Stimulated activated CD4-positive, alpha-beta T cell treated with anti-CD3 and anti-CD28 coated beads, TNF-alpha, amount 100 ng/mL, for 24 hours (primary cell): ENCODE data around the gene PNLIPRP3.

Experiments
- DNase-seq, 3 experiments: peaks; one replicate each; pipeline ENCODE4 v3.0.0-alpha.2; 2020; ENCODE audit warnings: low read depth in 3 of 3

Gene PNLIPRP3

DNA sequence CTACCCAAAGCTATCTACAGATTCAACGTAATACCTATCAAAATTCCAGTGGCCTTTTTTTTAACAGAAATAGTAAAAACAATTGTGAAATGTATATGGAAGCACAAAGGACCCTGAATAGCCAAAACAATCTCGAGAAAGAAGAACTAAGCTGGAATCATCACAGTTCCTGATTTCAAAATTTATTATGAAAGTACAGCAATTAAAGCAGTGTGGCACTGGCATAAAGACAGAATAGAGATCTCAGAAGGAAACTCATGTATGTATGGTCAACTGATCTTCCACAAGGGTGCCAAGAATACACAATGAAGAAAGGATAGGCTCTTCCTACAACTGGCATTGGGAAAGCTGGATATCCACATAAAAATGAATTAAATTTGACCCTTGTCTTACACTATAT lies 23.2 kb downstream of the PNLIPRP3 start:
- no peak for DNase-seq

DNA sequence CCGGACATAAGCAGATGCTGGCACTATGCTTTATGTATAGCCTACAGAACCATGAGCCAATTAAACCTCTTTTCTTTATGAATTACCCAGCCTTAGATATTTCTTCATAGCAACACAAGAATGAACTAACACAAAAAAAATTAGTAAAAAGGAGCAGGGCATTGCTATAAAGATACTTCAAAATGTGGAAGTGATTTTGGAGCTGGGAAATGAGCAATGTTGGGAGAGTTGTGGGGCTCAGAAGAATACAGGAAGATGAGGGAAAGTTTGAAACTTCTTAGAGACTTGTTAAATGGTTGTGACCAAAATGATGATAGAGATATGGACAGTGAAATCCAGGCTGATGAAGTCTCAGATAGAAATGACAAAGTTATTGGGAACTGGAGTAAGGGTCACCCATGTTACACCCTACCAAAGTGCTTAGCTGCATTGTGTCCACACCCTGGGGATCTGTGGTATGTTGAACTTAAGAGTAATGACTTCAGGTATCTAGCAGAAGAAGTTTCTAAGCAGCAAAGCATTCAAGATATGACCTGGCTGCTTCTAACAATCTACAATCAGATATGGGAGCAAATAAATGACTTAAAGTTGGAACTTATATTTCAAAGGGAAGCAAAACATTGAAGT lies 24.2 kb downstream of the PNLIPRP3 start:
- DNase-seq: no peak

DNA sequence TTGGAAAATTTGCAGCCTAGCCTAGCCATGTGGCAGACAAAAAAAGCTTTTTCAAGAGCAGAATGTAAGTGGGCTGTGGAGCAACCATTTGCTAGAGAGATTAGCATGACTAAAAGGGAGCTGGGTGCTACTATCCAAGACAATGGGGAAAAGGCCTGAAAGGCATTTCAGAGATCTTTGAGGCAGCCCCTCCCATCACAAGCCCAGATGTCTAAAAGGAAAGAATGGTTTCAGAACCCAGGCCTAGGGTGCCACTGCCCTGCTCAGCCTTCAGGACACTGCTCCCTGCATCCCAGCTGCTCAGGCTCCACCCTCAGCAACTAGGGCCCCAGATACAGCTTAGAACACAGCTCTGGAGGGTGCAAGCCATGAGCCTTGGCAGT lies 24.7 kb downstream of the PNLIPRP3 start:
- no peak for DNase-seq

DNA sequence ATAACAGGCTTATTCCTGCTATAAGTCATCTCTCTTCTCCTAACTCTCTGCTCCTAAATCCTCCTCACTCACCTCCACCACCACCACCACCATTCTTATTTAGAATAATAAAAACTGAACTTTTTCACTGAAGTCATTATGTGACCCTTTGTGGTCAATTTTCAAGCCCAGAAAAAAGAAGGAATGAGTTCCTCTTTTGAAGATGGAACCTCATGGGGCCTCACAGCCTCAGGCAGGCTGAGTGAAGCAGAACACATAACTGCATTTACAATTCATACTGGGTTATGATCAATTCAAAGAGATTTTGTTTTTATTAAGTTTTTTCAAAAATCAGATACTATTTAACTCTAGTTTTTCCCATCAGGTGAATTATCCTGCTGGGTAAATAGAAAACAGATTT lies 29.8 kb downstream of the PNLIPRP3 start:
- no peak for DNase-seq

DNA sequence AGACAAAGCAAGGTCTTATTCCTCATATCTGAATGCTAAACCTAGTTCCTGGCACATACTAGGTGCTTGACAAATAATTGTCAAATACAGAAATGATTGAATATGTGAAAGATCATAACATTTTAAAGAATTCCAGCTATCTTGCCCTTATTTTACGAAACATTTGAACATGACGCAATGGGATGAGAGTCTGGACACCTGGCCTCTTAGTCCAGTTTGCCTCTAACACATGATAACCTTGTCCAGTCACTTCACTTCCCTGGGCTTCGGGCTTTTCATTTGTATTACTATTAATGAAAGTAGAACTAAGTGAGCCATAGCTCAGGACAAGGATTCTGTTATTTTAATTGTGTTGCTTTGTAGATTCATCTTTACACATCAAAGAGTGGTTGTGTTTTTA lies 32.6 kb downstream of the PNLIPRP3 start:
- DNase-seq: no peak

DNA sequence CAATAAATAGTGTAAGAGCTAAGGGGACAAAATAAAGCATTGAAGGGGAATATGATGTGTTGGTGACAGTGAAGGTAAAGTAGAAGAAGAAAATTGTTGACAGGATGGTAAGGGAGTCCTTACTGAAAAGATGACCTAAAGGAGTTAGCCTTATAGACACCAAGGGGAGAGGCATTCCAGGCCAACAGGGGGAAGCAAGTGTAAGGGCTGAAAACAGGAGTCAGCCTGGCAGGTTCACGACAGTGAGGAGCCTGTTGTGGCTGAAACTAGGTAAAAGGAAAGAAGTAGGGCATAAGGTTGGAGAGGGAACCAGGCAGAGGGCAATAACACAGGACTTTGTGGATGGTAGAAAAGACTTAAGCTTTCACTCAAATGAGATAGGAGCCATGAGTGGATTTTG lies 34.0 kb downstream of the PNLIPRP3 start:
- no peak for DNase-seq

DNA sequence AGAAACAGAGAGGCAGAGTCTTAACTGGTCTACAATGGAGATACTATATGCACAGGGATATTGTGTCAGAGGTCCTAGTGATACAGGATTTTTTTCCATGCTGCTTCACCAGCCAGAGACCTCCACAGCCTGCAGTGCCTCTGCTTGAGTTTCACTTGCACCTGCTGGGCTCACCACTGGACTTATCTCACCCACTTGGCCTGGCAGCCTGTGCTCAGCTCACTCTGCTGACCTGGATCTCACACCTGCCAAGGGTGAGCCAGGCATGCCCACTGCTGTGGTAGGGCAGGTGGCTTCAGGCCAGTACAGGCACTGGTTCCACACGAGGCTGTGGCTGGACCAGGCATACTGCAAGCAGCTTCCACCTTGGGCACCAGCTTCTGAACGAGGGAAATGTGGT lies 36.6 kb downstream of the PNLIPRP3 start:
- DNase-seq: no peak

DNA sequence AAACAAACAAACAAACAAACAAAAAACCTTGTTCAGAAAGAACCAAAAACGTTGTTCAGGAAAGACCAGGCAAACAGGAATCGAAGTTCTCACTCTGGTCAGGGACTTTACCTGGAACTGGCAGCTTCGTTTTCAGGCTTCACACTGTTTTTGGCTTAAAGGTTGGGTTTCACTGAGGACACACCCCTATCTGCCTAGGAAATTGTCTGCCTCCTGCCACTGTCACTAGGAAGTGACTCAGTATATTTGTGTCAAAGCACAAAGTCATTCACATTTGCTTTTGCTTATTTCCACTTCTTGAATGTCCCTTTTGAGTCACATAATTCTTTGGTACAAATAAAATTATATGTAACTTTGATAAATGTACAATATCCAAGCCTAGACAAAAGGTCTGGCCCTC lies 37.9 kb downstream of the PNLIPRP3 start:
- DNase-seq: no peak

DNA sequence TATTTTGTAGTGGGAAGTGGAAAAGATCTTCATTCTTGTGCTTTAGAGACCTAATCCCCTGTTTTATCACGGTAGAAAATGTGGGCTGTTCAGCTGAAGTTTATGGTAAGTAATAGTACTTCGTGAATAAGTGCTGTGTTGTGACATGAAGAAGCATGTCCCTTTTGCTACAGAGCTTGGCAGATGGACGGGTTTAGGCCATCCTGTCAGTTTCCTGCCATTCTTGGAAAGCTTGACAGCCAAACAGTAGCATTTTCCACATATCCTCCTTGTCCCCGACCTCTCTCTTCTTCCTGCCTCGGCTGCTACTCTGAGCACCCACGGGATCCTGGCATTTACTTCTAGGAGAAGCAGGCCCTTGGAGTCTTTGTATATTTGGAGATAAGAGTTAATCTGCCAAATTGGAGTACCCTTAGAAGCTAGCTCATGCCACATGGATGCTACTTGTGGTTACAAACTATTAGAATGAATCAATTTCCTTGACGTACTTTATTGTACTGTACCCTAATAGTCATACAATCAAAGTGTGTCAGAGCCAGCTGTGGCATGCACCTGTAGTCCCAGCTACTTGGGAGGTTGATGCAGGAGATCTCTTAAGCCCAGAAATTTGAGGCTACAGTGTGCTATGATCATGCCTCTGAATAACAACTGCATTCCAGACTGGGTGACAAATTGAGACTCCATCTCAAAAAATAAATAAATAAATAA lies 39.2 kb downstream of the PNLIPRP3 start:
- no peak for DNase-seq

DNA sequence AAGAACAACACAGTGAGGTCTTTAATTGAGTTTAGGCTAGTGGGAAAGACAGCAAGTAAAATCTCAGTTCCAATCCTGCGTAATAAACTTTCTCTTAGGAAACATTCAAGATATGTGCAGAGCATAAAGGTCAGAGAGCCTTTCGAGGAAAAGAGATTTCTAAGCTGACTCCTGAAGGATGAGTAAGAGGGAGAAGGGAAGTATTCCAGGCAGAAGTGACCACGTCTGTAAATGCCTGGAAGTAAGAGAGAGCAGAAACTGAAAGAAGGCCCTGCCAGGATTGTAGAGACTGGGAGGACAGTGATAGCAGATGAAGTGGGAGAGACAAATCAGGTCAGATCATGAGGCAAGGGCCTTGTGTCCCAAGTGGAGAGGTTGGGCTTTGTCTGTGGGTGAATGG lies 41.8 kb downstream of the PNLIPRP3 start:
- DNase-seq: no peak

DNA sequence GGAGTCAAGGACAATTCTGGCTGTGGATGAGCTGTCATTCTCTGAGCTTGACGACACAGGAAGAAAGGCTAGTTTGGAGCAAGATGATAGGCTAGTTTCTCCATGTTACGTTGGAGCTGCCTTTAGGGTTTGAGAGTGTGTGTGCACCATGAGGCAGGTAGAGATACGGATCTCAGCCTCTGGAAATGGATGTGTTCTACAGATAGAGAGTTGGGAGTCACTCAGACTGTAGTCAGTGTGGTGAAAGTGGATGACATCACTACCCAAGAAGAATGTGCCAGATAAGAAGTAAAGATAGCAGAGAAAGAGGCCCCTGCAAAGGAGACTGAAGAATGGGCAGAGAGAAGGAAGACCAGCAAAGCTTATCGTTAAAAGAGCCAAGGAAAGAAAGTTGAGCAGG lies 42.4 kb downstream of the PNLIPRP3 start:
- DNase-seq: no peak

DNA sequence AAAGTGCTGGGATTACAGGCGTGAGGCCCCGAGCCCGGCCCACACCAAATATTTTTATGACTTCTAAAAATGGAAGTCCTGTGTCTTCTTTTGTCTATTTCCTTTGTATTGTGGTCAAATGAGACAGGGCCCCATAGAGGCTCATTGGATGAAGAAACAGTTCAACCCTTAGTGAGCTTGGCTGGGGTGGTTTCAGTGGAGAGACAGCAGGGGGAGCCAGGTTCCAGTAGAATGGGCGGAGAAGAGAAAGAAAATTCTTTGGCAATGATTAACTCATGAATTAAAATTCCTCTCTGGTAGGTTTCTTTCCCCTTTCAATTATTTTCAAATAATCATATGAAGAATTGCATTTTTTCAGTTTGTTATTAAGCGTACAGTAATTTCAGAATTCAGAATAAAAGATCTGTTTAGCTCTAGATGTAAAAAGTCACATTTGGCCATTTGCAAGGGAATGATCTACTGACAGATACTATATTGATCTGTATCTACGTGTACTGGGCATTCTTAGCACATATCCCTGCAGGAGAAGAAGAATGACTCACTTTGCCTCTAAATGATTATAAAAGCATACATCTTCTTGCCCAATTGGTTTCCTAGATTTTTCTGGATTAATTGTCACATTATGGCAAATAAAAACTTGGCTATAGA lies 43.2 kb downstream of the PNLIPRP3 start:
- no peak for DNase-seq

DNA sequence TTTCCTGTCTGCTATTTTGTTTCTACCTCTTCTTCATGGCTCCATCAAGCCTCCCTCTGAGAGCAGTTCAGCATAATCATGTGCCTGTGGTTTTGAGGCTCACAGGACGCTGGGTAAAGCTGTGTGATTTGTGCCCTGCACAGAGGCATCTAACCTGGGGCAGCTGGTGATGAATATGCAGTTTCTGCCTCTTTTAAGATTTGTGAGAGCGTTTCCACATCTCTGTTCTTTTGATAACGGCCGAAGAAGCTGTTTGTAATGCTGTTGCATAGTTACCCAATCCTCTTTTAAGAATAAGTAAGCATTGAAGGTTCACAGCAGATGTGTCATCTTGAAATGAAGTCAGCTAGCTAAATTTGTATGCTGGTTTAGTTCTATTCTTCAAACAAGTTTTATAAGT lies 45.2 kb downstream of the PNLIPRP3 start:
- DNase-seq: no peak

DNA sequence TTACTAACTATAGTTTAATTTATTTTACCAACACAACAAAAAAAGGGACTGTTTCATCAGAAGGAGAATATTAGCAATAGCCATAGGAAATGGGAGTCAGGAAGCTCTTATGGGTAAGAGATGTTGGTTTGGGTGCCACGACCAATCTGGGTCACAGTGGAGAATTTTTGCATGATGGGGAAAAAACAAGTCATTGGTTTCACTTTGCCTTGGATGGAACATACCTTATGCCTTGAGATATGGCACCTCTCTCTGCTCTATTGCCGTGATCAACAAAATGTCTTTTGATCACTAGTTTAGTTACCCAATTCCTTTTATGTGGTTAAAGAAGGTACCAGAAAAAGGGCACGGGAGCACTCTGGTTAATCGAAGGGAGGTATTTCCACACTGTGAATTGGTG lies 48.2 kb downstream of the PNLIPRP3 start:
- no peak for DNase-seq

DNA sequence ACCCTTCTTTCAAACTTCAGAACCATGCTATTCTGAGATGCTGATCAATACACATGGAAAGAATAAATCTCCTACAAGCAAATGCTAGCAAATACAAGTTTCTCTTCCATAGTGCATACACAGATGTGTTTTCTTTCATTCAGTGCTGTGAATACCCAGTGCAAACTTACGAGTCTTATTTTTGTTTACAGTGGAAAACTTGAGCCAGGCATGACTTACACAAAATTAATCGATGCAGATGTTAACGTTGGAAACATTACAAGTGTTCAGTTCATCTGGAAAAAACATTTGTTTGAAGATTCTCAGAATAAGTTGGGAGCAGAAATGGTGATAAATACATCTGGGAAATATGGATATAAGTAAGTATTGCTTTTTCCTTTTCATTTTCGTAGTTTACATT lies 48.8 kb downstream of the PNLIPRP3 start:
- DNase-seq: no peak

DNA sequence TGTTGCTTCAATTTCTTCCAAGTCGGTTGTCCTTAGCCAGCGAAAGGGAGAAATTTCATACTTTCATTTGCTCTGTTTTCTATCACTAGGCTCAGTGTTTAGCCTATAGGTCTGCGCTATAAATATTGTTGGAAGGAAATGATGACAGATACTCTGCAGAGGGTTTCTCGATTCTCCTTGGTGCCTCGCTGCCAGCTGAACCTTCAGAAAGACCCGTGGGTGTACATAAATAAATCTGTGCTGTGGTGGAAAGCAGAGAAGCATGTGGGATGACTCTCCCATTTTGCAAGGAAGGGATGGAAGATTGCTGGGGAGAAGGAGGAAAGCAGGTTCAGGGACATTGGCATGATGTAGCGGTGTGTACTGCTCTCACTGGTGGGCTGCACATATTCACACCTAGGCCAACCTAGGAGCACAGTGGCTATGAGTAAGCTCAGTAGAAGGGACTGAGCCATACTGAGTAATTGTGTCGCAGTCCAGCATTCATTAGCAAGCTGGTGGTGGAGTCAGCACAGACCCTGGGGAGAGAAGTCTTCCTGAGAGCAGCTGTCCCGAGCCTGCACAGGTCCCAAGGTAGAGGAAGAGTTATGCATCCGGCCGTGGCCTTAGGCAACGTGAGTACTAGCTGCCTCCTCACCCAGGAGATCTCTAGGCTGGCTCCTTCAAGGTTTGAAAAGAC lies 50.5 kb downstream of the PNLIPRP3 start:
- no peak for DNase-seq

DNA sequence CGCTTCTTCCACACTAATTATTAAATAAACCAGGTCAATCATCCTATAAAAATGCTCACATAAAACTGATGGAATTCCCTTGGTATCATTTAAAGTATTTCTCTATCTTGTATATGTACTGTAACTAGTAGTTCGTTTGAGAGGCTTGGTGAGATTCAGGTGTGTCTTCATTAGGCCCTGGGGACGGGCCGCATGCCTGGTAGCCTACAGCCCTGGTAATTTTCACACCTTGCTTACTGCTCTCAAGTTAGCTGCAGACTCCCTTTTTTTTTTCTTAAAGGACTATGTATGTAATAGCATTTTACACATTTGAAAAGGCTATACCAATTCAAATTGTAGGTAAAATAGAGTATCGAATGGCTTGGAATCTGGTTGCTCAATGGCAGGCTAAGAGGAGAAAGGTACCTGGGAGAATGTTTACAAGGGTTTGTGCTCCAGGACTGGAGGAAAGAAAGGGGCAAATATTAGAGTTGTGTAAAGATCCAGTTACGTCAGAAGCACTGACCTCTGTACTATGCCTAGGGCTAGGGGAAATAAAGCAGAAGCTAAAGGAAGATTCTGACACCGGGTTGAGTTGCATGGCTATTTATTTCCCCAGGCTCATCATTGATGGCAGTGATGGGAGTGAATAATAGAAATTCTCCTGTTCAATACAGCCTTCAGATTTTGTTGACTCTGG lies 59.3 kb downstream of the PNLIPRP3 start:
- no peak for DNase-seq

DNA sequence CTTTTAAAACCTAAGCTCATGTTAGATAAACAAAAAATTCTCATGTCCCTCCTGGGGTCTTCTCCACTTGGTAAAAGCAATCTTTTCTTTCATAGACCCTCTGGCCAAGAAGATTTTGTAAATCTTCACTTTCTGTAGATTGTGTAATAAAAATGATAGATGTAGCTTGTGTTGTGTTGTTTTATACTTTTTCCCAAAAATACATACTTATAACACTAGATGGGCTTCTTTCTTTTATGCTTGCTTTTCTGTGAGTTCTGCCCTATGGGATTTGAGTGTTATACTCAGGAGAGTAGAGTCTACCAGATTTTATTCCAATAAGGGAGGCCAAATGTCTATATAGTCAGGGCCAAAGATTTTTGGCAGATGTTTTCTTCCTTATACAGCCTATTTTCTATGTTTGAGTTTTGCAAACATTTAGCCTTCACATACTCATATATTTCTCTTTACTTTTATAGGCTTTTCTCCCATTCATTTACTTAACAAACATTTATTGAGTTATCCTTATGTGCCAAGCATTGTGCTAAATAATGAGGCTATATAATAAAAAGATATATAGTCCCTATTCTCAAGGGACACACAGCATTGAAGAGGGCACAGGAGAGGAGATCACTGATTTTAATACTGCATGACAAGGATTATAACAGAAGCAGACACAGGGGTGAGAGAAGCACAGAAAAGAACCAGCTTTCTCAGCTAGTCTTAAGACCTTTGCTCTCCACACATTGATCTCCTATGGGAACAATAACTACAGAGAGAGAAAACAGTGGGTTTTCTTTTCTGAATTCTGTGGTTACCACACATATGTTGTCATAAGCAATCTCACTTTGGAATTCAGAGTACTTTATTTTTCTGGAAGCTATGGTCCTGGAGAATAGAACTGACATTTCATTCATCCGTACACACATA lies 60.1 kb downstream of the PNLIPRP3 start:
- DNase-seq: no peak

DNA sequence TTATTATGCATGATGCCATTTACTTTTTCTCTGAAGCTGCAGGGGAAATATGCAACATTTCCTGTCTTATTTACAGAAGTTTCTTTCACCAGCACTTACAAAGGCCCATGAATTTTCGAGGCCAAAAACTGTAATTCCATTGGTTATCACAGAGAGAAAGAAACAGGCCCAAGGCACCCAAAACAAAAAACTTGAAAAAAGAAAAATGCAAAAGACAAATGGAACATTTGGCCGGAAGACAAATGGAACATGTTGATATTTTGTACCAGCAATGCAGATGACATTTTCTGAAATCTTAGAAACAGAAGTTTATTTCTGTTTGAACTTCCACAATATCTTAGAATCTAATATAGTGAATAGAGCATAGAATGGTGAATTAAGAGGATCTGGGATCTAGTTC lies 61.8 kb downstream of the PNLIPRP3 start:
- DNase-seq: no peak

DNA sequence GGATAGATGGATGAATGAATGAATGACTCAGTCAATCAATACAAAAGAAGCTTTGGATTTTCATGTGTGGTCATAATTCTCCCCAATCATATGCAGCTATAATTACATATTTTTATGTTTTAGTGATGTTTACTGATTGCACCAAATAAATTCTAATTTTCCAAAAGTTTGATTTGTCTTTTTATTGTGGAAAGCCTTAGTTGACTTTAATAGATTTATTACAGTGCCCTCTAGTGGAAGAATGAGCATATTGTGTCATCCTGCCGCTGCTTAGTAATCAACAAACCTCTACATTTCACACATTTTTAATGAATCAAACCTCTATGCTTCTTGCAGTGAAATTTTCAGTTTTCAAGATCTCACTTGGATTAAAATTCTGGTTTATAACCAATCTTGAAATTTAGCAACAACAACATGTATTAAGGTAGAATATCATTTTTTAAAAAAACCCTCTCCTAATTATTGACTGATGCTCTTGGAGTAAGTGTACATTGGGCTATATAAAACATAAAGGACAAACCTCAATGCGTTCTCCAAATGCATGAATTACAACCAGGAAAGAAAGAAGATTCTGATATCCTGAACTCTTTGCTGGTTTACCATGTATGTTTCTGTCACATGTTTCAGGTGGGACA lies 62.5 kb downstream of the PNLIPRP3 start:
- no peak for DNase-seq

DNA sequence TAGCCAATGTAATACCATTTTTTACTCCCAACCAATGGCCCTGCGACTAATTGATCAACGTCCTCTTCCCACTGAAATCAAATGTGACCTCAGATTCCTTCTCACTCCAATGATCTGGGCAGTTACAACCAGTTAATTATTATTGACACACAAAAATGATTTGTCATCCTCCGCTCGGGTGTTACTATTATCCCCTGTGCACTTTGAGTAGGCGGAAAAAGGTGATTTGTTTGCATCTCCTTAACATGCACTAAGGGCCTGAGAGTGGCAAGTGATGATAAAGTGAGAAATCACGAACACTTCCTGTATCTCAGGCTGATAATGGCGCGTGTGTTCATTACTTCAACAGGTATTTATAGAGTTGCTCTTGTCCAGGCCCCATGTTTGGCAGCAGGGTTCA lies 77.1 kb downstream of the PNLIPRP3 start:
- no peak for DNase-seq
